Measurements from ENCODE around the gene SLC37A2. TPM values are rescaled to one million over a fixed set of nuclear protein-coding genes. Genes with fewer than 3 reads are reported as not detected.

SLC37A2 gene
- total RNA-seq, 1 donor from 2014 or later: 3.3 TPM

GRCh38 chr11:125085301-125086081 lies 22.4 kb downstream of the SLC37A2 start:
- Histone ChIP-seq H3K4me3 (no peak overlapping the region), H3F3A (ENCODE audit: low read depth) (no peaks in the 10 kb centered on the region), H3K4me2 (no peak overlapping the region), H2AFZ (replicated peaks) (no peak overlapping the region), H3K9ac (no peak overlapping the region), H3K9me3 (ENCODE audit: low read depth) (no peaks in the 10 kb centered on the region), H3K4me1 (peaks cover 4% of the 10 kb centered on the region), H3K36me3 (no peaks in the 10 kb centered on the region), H4K20me1 (ENCODE audit: low read depth) (no peaks in the 10 kb centered on the region), H3K79me2 (ENCODE audit: low read depth) (no peaks in the 10 kb centered on the region), H3K27me3 (no peaks in the 10 kb centered on the region), H3K27ac (no peak overlapping the region)
- H3K4me1 Mint-ChIP-seq: peaks cover 16% of the 10 kb centered on the region
- DNase-seq (ENCODE audit: low spot score): no peak
- H3K27me3 Mint-ChIP-seq (ENCODE audit: insufficient read depth, low read depth): peaks cover 10% of the 10 kb centered on the region
- TF ChIP-seq EZH2 (IDR thresholded peaks at IDR 0.05) (no peak), CTCF (IDR thresholded peaks at IDR 0.05) (peak; percentile 19)
- peaks cover 5% of the 10 kb centered on the region for H3K36me3 Mint-ChIP-seq
- no peaks in the 10 kb centered on the region for H3K9me3 Mint-ChIP-seq
- H3K27ac Mint-ChIP-seq: peak overlapping the region; percentile 47
- no peak overlapping the region for H3K4me3 Mint-ChIP-seq

- peaks cover 9% of the 10 kb centered on the region for H3K27me3 Mint-ChIP-seq (ENCODE audit: insufficient read depth, low read depth)
- Histone ChIP-seq H3K9ac (no peak overlapping the region), H2AFZ (replicated peaks) (no peak overlapping the region), H3K79me2 (ENCODE audit: low read depth) (no peaks in the 10 kb centered on the region), H3K36me3 (no peaks in the 10 kb centered on the region), H3K27ac (no peak overlapping the region), H3K27me3 (no peaks in the 10 kb centered on the region), H3F3A (ENCODE audit: low read depth) (peaks cover 10% of the 10 kb centered on the region), H3K4me3 (no peak overlapping the region), H4K20me1 (ENCODE audit: low read depth) (no peaks in the 10 kb centered on the region), H3K4me1 (peaks cover 5% of the 10 kb centered on the region), H3K4me2 (no peak overlapping the region), H3K9me3 (ENCODE audit: low read depth) (no peaks in the 10 kb centered on the region)
- no peak for DNase-seq (ENCODE audit: low spot score)
- H3K4me1 Mint-ChIP-seq: peaks cover 24% of the 10 kb centered on the region
- H3K4me3 Mint-ChIP-seq: no peak overlapping the region
- H3K27ac Mint-ChIP-seq: no peak overlapping the region
- TF ChIP-seq EZH2 (IDR thresholded peaks at IDR 0.05) (no peak), EZH2phosphoT487 (IDR thresholded peaks at IDR 0.05) (no peak), CTCF (IDR thresholded peaks at IDR 0.05) (no peak)
- no peaks in the 10 kb centered on the region for H3K9me3 Mint-ChIP-seq
- peaks cover 5% of the 10 kb centered on the region for H3K36me3 Mint-ChIP-seq
Observed at GRCh38 chr11:125086633-125087296, 23.7 kb downstream of the SLC37A2 start.

- Mint-ChIP-seq H3K27me3 (ENCODE audit: insufficient read depth, low read depth) (peaks cover 7% of the 10 kb centered on the region), H3K27ac (no peak overlapping the region), H3K4me1 (peaks cover 33% of the 10 kb centered on the region), H3K36me3 (peaks cover 5% of the 10 kb centered on the region), H3K9me3 (no peaks in the 10 kb centered on the region), H3K4me3 (no peak overlapping the region)
- Histone ChIP-seq H3K4me2 (no peak overlapping the region), H3K4me3 (no peak overlapping the region), H3K27me3 (no peaks in the 10 kb centered on the region), H3K9ac (no peak overlapping the region), H3F3A (ENCODE audit: low read depth) (peaks cover 22% of the 10 kb centered on the region), H3K36me3 (no peaks in the 10 kb centered on the region), H2AFZ (replicated peaks) (no peak overlapping the region), H3K27ac (no peak overlapping the region), H3K79me2 (ENCODE audit: low read depth) (no peaks in the 10 kb centered on the region), H3K9me3 (ENCODE audit: low read depth) (no peaks in the 10 kb centered on the region), H3K4me1 (peaks cover 19% of the 10 kb centered on the region), H4K20me1 (ENCODE audit: low read depth) (no peaks in the 10 kb centered on the region)
- TF ChIP-seq EZH2 (IDR thresholded peaks at IDR 0.05) (no peak), CTCF (IDR thresholded peaks at IDR 0.05) (no peak), EZH2phosphoT487 (IDR thresholded peaks at IDR 0.05) (no peak)
- no peak for DNase-seq (ENCODE audit: low spot score)
Observed at GRCh38 chr11:125088123-125088522, 25.0 kb downstream of the SLC37A2 start.
